AG04450 (cell line): Measurements from ENCODE around the gene SHFL. TPM values are rescaled to one million over a fixed set of nuclear protein-coding genes. Genes with fewer than 3 reads are reported as not detected.

Source experiments
- CTCF ChIA-PET: fragments of 300-600, 350-600 bp; formaldehyde crosslinking; extraction: SDS; loops from one replicate; lab custom pipeline; 2022; ENCODE audit warnings: antibody characterized with exemption, inconsistent platforms; lab: Charles Lee
- POLR2A ChIA-PET: fragments of 350-600 bp; formaldehyde crosslinking; extraction: SDS; loops from one replicate; lab custom pipeline; 2021; ENCODE audit warnings: antibody characterized with exemption, inconsistent platforms; lab: Yijun Ruan, JAX
- DNase-seq: peaks from one replicate; pipeline ENCODE4 v3.0.0-alpha.2; 2011; ENCODE audit warnings: low read depth, low spot score
- H3K27ac ChIP-seq: one replicate; pipeline ENCODE4 v1.5.1; 2012; ENCODE audit warnings: low read depth, low read length, control low read depth
- H3K27me3 ChIP-seq: one replicate; pipeline ENCODE4 v1.6.0; 2012; ENCODE audit warnings: low read length; ENCODE audit not compliant: control insufficient read depth, insufficient read depth
- H3K4me3 ChIP-seq: 2 replicates; pipeline ENCODE4 v1.5.1; 2011; ENCODE audit warnings: mild to moderate bottlenecking, low read depth, low read length, control low read depth
- H3K9me3 ChIP-seq: 2 replicates; pipeline ENCODE4 v1.5.1; 2012; ENCODE audit warnings: low read length; ENCODE audit not compliant: control insufficient read depth, insufficient read depth
- polyA plus RNA-seq: library from polyadenylated mRNA; depleted of rRNA; stranded (reverse); fragments of >200 nt; gene quantifications from 2 replicates; pipeline ENCODE4 v1.2.3, GENCODE V29; 2011
- TF ChIP-seq, protein P1 (sequence below): IDR thresholded peaks from 2 replicates; pipeline ENCODE4 v1.5.1; 2011; ENCODE audit warnings: low read depth, low read length, control low read depth, inconsistent platforms

SHFL gene
- polyA plus RNA-seq, 1 experiment: 25.0 TPM

DNA sequence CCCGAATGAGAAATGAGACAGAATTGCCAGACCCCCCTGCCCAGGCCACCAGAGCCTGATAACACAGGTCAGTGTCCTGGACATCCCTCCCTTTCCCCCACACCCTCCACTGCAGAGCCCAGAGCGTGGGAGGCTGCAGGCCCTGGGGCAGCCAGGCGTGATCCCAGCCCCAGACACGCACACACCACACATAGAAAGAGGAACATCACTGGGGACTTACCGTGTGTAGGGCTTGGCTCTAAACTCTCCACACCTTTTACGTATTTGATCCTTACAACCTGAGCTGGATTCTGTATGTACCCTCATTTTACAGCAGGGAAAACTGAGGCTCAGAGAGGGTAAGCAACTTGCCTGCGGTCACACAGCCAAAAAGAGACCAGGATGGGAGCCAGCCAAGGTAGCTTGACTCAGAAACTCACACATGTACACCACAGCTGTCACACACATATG, 16.7 kb downstream of the SHFL start:
- Histone ChIP-seq H3K27ac (no peak overlapping the region), H3K4me3 (no peak overlapping the region), H3K9me3 (no peaks in the 10 kb centered on the region), H3K27me3 (no peaks in the 10 kb centered on the region)
- DNase-seq: no peak
- POLR2A ChIA-PET: no interaction called here
- TF ChIP-seq, protein P1, sequence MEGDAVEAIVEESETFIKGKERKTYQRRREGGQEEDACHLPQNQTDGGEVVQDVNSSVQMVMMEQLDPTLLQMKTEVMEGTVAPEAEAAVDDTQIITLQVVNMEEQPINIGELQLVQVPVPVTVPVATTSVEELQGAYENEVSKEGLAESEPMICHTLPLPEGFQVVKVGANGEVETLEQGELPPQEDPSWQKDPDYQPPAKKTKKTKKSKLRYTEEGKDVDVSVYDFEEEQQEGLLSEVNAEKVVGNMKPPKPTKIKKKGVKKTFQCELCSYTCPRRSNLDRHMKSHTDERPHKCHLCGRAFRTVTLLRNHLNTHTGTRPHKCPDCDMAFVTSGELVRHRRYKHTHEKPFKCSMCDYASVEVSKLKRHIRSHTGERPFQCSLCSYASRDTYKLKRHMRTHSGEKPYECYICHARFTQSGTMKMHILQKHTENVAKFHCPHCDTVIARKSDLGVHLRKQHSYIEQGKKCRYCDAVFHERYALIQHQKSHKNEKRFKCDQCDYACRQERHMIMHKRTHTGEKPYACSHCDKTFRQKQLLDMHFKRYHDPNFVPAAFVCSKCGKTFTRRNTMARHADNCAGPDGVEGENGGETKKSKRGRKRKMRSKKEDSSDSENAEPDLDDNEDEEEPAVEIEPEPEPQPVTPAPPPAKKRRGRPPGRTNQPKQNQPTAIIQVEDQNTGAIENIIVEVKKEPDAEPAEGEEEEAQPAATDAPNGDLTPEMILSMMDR: no peak
- CTCF ChIA-PET: interaction anchor here (0.5 to 1.4 kb wide), 3 partner anchors 10 to 284 kb away, joined by 3 to 5 read pairs (median 4); partner anchors contain the start of gene FBXL12

DNA sequence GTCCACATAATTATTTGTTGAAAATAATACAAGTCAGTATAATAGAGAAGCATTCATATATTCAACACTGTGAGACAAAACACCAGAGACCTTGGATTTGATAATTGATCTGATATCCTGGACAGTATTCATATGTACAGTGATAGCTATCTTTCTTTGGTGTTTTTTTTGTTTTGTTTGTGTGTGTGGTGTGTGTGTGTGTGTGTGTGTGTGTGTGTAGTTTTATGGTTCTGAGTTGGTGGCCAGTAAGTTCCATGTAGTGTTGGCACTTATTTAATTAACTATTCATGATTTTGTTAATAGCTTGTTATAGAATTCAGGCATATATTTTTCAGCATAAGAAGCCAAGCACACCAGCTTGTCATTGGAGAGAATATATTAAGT, 18.0 kb downstream of the SHFL start:
- TF ChIP-seq, protein P1: no peak
- no peaks in the 10 kb centered on the region for H3K9me3 ChIP-seq
- ChIA-PET CTCF (interaction anchor here (0.6 to 0.8 kb wide), 4 partner anchors 16 to 285 kb away, joined by 3 to 6 read pairs (median 4); no protein-coding TSS in a partner anchor), POLR2A (interaction anchor here (0.6 to 0.7 kb wide), 2 partner anchors 8 to 12 kb away, joined by 4 read pairs; no protein-coding TSS in a partner anchor)
- no peak overlapping the region for H3K4me3 ChIP-seq
- H3K27ac ChIP-seq: no peak overlapping the region
- no peaks in the 10 kb centered on the region for H3K27me3 ChIP-seq
- no peak for DNase-seq

DNA sequence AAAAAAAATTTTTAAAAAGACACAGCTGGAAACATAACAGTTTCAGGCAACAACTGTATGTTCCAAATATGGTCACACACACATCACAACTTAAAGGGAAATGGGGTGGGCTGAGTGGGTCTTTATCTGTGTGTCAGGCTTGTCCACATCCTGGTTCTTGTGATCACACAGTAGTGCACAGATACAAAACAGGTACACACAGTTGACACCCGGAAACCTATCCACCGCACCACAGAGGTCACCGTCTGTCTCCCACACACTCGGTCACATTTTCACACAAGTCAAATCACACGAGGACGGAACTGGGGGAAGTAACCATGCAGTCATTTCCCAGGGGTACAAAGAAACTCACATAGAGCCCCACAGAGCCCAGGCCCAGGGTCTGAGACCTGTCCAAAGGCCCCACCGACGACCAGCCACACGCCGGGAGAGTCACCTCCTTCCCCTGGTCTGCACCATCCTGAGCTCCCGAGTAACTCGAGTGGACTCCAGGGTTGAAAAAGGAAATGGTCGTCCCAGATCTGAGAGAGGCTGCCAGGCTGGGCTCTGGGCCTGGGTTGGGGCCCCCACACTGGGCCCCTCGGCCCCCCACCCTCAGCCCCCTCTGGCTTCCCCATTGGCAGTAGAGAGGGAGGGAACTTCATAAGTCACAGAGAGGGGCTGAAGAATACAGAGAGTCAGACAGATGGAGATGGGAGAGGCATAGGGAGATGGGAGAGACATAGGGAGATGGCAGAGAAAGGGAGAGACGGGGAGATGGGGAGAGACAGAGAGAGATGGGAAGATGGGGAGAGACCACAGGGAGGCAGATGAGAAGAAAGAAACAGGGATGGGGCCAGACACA, 18.8 kb downstream of the SHFL start:
- ChIA-PET CTCF (interaction anchor here (0.6 to 0.8 kb wide), 4 partner anchors 16 to 284 kb away, joined by 3 to 6 read pairs (median 4); no protein-coding TSS in a partner anchor), POLR2A (interaction anchor here (2.1 kb wide), 1 partner anchor 10 kb away, joined by 19 read pairs; no protein-coding TSS in a partner anchor)
- no peak overlapping the region for H3K4me3 ChIP-seq
- H3K9me3 ChIP-seq: no peaks in the 10 kb centered on the region; the same call in 1 of the 2 replicates
- no peak for DNase-seq
- no peaks in the 10 kb centered on the region for H3K27me3 ChIP-seq
- no peak overlapping the region for H3K27ac ChIP-seq
- TF ChIP-seq, protein P1: no peak

DNA sequence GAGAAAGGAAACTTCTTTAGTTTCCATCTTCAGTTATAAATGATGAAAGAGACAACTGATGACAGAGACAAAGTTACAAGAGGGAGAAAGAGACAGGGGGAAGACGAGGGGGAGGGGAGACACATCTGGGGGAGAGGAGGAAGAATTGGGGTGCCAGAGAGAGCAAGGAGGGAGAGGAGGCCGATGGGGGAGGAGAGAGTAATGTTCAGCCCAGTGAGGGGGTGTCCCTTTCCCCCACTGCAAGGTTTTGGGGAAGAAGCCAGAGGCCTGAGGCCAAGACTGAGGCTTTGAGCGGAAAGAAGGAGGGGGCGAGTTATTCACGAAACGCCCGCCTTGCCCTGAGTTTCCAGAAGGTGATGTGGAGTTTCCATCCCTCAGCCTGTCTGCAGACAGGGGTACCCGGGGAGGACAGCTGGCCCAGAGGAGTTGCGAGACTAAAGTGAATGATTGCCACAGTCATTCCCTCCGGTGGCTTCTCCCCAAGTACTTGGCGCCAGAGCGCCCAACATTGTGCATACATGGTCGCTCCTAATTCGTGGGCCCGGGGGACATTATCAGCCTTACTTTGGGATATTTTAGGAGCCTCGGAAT, 19.5 kb downstream of the SHFL start:
- ChIA-PET POLR2A (interaction anchor here (1.2 to 2.1 kb wide), 6 partner anchors 9 to 17 kb away, joined by 3 to 19 read pairs (median 8); no protein-coding TSS in a partner anchor), CTCF (interaction anchor here (0.9 to 1.2 kb wide), 2 partner anchors 8 to 144 kb away, joined by 4 to 7 read pairs; no protein-coding TSS in a partner anchor)
- 0 out of 2 replicates have a peak overlapping the region, but pooled peaks have one; percentile 5 for H3K4me3 ChIP-seq
- no peaks in the 10 kb centered on the region for H3K27me3 ChIP-seq
- H3K9me3 ChIP-seq: no peaks in the 10 kb centered on the region; the same call in 1 of the 2 replicates
- H3K27ac ChIP-seq: no peak overlapping the region
- TF ChIP-seq, protein P1: no peak
- no peak for DNase-seq
